Measurements from ENCODE around the gene RAD51B.

- TF ChIP-seq POLR2AphosphoS5 (IDR thresholded peaks at IDR 0.05; ENCODE audit: borderline replicate concordance, low read depth, low read length) (peak; percentile 17; the same call in 1 of the 2 replicates), EZH2 (IDR thresholded peaks at IDR 0.05) (no peak)
These were observed 743.9 kb downstream of the RAD51B start for GRCh38 chr14:68563251-68564131.
